H1 (cell line): Measurements from ENCODE around the gene PCNX3. TPM values are rescaled to one million over a fixed set of nuclear protein-coding genes. Genes with fewer than 3 reads are reported as not detected.

Source experiments
- CTCF ChIA-PET: fragments of 300-600 bp; sonication (Branson Sonifier 250); formaldehyde crosslinking; loops from one replicate; lab custom pipeline; 2021; ENCODE audit not compliant: partially characterized antibody; lab: Charles Lee
- POLR2A ChIA-PET: fragments of 300-600 bp; sonication (Branson Sonifier 250); formaldehyde crosslinking; loops from one replicate; lab custom pipeline; 2021; ENCODE audit warnings: inconsistent platforms; ENCODE audit not compliant: partially characterized antibody; lab: Charles Lee
- DNase-seq, 2 experiments: peaks; one replicate each; pipeline versions ENCODE4 v3.0.0 to v3.0.0-alpha.2; 2010 to 2022; ENCODE audit warnings: low spot score in 2 of 2, low read depth in 1 of 2, mixed read lengths in 1 of 2
- FAIRE-seq: peaks from 2 replicates; lab custom pipeline; 2011; peaks lifted over from hg19 to GRCh38; lab: Jason Lieb, UNC
- H2AFZ ChIP-seq: 2 replicates; pipeline ENCODE4 v1.8.1; 2012; ENCODE audit warnings: low read length, inconsistent platforms
- H2AK5ac ChIP-seq: 2 replicates; pipeline ENCODE4 v1.6.1; 2013; ENCODE audit warnings: low read depth, low read length
- H2BK120ac ChIP-seq: replicated peaks from 2 replicates; pipeline ENCODE3; 2013; ENCODE audit warnings: low read depth, low read length, inconsistent platforms
- H2BK12ac ChIP-seq: 2 replicates; pipeline ENCODE4 v1.6.1; 2013; ENCODE audit warnings: low read depth, low read length
- H2BK15ac ChIP-seq: 2 replicates; pipeline ENCODE4 v1.6.1; 2013; ENCODE audit warnings: low read length
- H2BK20ac ChIP-seq: 2 replicates; pipeline ENCODE4 v1.6.1; 2013; ENCODE audit warnings: low read length
- H2BK5ac ChIP-seq: 2 replicates; pipeline ENCODE4 v1.6.1; 2013; ENCODE audit warnings: low read depth, low read length
- H3K14ac ChIP-seq: 2 replicates; pipeline ENCODE4 v1.6.1; 2013; ENCODE audit warnings: inconsistent platforms; ENCODE audit not compliant: insufficient read length
- H3K18ac ChIP-seq: 2 replicates; pipeline ENCODE4 v1.6.1; 2013; ENCODE audit warnings: low read length; ENCODE audit errors: extremely low read depth
- H3K23ac ChIP-seq: 2 replicates; pipeline ENCODE4 v1.6.1; 2013; ENCODE audit warnings: inconsistent platforms; ENCODE audit not compliant: insufficient read length
- H3K23me2 ChIP-seq: 2 replicates; pipeline ENCODE4 v1.6.1; 2013; ENCODE audit warnings: low read depth, low read length
- H3K27ac ChIP-seq: 2 replicates; pipeline ENCODE4 v1.6.1; 2011; ENCODE audit warnings: low read depth, low read length, inconsistent platforms
- H3K27me3 ChIP-seq, 4 experiments: replicated peaks in 1 of 4; 1 replicate in 1 of 4; 2 replicates in 3 of 4; pipeline versions ENCODE4 v1.6.1 to v1.8.1; 2011 to 2013; ENCODE audit warnings: low read length in 3 of 4, mild to moderate bottlenecking in 3 of 4, inconsistent platforms in 2 of 4, mixed read lengths in 2 of 4, moderate library complexity in 1 of 4; ENCODE audit not compliant: control insufficient read depth in 3 of 4, insufficient read depth in 3 of 4; ENCODE audit errors: extremely low read depth in 1 of 4
- H3K36me3 ChIP-seq, 4 experiments: 2 replicates each; pipeline versions ENCODE4 v1.6.1 to v1.8.1; 2011 to 2013; ENCODE audit warnings: mild to moderate bottlenecking in 4 of 4, low read length in 3 of 4, moderate library complexity in 2 of 4, control low read depth in 1 of 4, inconsistent platforms in 1 of 4; ENCODE audit not compliant: insufficient read depth in 4 of 4, control insufficient read depth in 2 of 4
- H3K4ac ChIP-seq: replicated peaks from 2 replicates; pipeline ENCODE3; 2013; ENCODE audit warnings: low read length, low read depth, mixed read lengths, inconsistent platforms; ENCODE audit not compliant: insufficient read length
- H3K4me1 ChIP-seq, 4 experiments: replicated peaks in 1 of 4; 1 replicate in 1 of 4; 2 replicates in 3 of 4; pipeline versions ENCODE4 v1.6.1 to v1.8.1; 2011 to 2013; ENCODE audit warnings: low read length in 3 of 4, inconsistent platforms in 2 of 4, mixed read lengths in 1 of 4; ENCODE audit not compliant: insufficient read depth in 4 of 4, control insufficient read depth in 3 of 4
- H3K4me2 ChIP-seq, 2 experiments: 2 replicates each; pipeline versions ENCODE4 v1.6.1 to v1.8.1; 2011 to 2013; ENCODE audit warnings: low read depth in 2 of 2, low read length in 2 of 2, control low read depth in 1 of 2, inconsistent platforms in 1 of 2, mild to moderate bottlenecking in 1 of 2; ENCODE audit not compliant: insufficient read depth in 1 of 2
- H3K4me3 ChIP-seq, 4 experiments: fragments of 200-600, 300-600 bp in 1 of 4; sonication (generic), shearing (Covaris generic), sonication (Bioruptor Twin) in 1 of 4; 2 replicates each; pipeline versions ENCODE4 v1.5.1 to v1.8.1; 2011 to 2016; ENCODE audit warnings: low read length in 4 of 4, low read depth in 3 of 4, control low read depth in 2 of 4, inconsistent platforms in 2 of 4, mild to moderate bottlenecking in 2 of 4, mixed read lengths in 1 of 4, moderate library complexity in 1 of 4; ENCODE audit not compliant: insufficient read depth in 2 of 4; ENCODE audit errors: extremely low read depth in 1 of 4
- H3K56ac ChIP-seq: replicated peaks from 2 replicates; pipeline ENCODE3; 2013; ENCODE audit warnings: low read depth, mild to moderate bottlenecking, mixed read lengths, low read length, inconsistent platforms; ENCODE audit not compliant: insufficient read length
- H3K79me1 ChIP-seq: 2 replicates; pipeline ENCODE4 v1.6.1; 2013; ENCODE audit warnings: low read depth, low read length, control low read depth
- H3K79me2 ChIP-seq, 2 experiments: 2 replicates each; pipeline versions ENCODE4 v1.6.1 to v1.8.1; 2012 to 2013; ENCODE audit warnings: low read length in 2 of 2, mild to moderate bottlenecking in 2 of 2, inconsistent platforms in 1 of 2; ENCODE audit not compliant: insufficient read depth in 2 of 2, control insufficient read depth in 1 of 2
- H3K9ac ChIP-seq, 4 experiments: replicated peaks in 1 of 4; 1 replicate in 1 of 4; 2 replicates in 3 of 4; pipeline versions ENCODE4 v1.6.1 to v1.8.1; 2011 to 2013; ENCODE audit warnings: low read depth in 3 of 4, low read length in 3 of 4, control low read depth in 2 of 4, mild to moderate bottlenecking in 2 of 4, moderate library complexity in 2 of 4, inconsistent platforms in 1 of 4; ENCODE audit errors: extremely low read depth in 1 of 4
- H3K9me3 ChIP-seq, 2 experiments: 2 replicates each; pipeline versions ENCODE4 v1.6.1 to v1.8.1; 2012 to 2013; ENCODE audit warnings: mild to moderate bottlenecking in 2 of 2, moderate library complexity in 2 of 2, control low read depth in 1 of 2, inconsistent platforms in 1 of 2, low read depth in 1 of 2, low read length in 1 of 2, mixed read lengths in 1 of 2; ENCODE audit not compliant: insufficient read depth in 2 of 2
- H4K20me1 ChIP-seq, 2 experiments: replicated peaks in 1 of 2; 2 replicates each; pipeline versions ENCODE3 to v1.8.1; 2011 to 2013; ENCODE audit warnings: inconsistent platforms in 2 of 2, low read length in 2 of 2, mild to moderate bottlenecking in 1 of 2; ENCODE audit not compliant: insufficient read depth in 2 of 2, control insufficient read depth in 1 of 2
- H4K5ac ChIP-seq: 2 replicates; pipeline ENCODE4 v1.6.1; 2013; ENCODE audit warnings: low read length, low read depth, mixed read lengths, inconsistent platforms; ENCODE audit not compliant: insufficient read length
- H4K8ac ChIP-seq: 2 replicates; pipeline ENCODE4 v1.8.0; 2013; ENCODE audit warnings: mild to moderate bottlenecking, moderate library complexity, low read length, inconsistent platforms; ENCODE audit not compliant: insufficient read depth; ENCODE audit errors: extremely low read depth
- H4K91ac ChIP-seq: replicated peaks from 2 replicates; pipeline ENCODE3; 2013; ENCODE audit warnings: low read length, mixed read lengths, inconsistent platforms; ENCODE audit not compliant: insufficient read length
- FOSL1 ChIP-seq: IDR thresholded peaks from 2 replicates; pipeline ENCODE4 v1.6.1; 2011; ENCODE audit warnings: mild to moderate bottlenecking, low read depth, low read length, moderate library complexity; ENCODE audit not compliant: insufficient read depth
- GABPA ChIP-seq: IDR thresholded peaks from 2 replicates; pipeline ENCODE4 v1.6.1; 2011; ENCODE audit warnings: mild to moderate bottlenecking, low read length, moderate library complexity, borderline replicate concordance; ENCODE audit not compliant: insufficient read depth
- HDAC2 ChIP-seq, 2 experiments: fragments of 300-600 bp in 1 of 2; sonication (generic) in 1 of 2; IDR thresholded peaks; 2 replicates each; pipeline ENCODE4 v1.6.1; 2011 to 2012; ENCODE audit warnings: low read depth in 2 of 2, low read length in 2 of 2, mild to moderate bottlenecking in 2 of 2, moderate library complexity in 2 of 2, borderline replicate concordance in 1 of 2, inconsistent platforms in 1 of 2
- KDM1A ChIP-seq: fragments of 200-600, 300-600 bp; sonication (generic); IDR thresholded peaks from 2 replicates; pipeline ENCODE4 v1.7.1; 2016; ENCODE audit warnings: mild to moderate bottlenecking, low read length, borderline replicate concordance
- KDM5A ChIP-seq: fragments of 200-600 bp; IDR thresholded peaks from 2 replicates; pipeline ENCODE4 v1.7.1; 2012; ENCODE audit warnings: mild to moderate bottlenecking, low read length, inconsistent platforms, mixed read lengths
- SAP30 ChIP-seq: fragments of 300-600 bp; sonication (generic); IDR thresholded peaks from 2 replicates; pipeline ENCODE4 v1.7.1; 2012; ENCODE audit warnings: low read length, moderate library complexity, mild to moderate bottlenecking, inconsistent platforms; ENCODE audit not compliant: insufficient read depth, insufficient replicate concordance
- WGBS, 2 experiments: shearing (Covaris generic) in 1 of 2; methylation state at CpG; one replicate each; pipeline versions ENCODE4 v1.1.6 to v1.1.7; 2013 to 2015; ENCODE audit warnings: low lambda C conversion rate in 2 of 2, mixed read lengths in 2 of 2, inconsistent platforms in 1 of 2, low coverage in 1 of 2, missing lambda C conversion rate in 1 of 2; ENCODE audit not compliant: insufficient replicate concordance in 2 of 2, insufficient coverage in 1 of 2, insufficient read length in 1 of 2; ENCODE audit errors: extremely low coverage in 1 of 2, missing lambda C conversion rate in 1 of 2; 5-methylcytosine and 5-hydroxymethylcytosine counted together
- polyA plus RNA-seq, 7 experiments: library from polyadenylated mRNA; depleted of rRNA in 3 of 7; stranded (reverse) in 5 of 7; unstranded in 2 of 7; fragments of >200 nt in 5 of 7; fragments of 200-250 nt in 2 of 7; gene quantifications; 1 replicate in 5 of 7; 2 replicates in 1 of 7; 4 replicates in 1 of 7; pipeline versions ENCODE4 v1.2.1 to v1.2.3, GENCODE V29; 2011 to 2013; ENCODE audit warnings: missing spikeins in 2 of 7, mixed read lengths in 2 of 7
- total RNA-seq: library from RNA; stranded (reverse); fragmentation: NEBNext Ultra II Directional; extraction: Animal tissue kit (Norgen Biotek cat#: 25700); gene quantifications from 2 replicates; pipeline ENCODE4 v1.2.1, GENCODE V29; 2021
- TF ChIP-seq, protein P1 (sequence below), 3 experiments: IDR thresholded peaks; 1 replicate in 2 of 3; 2 replicates in 1 of 3; pipeline versions ENCODE4 v1.5.1 to v1.6.1; 2011; ENCODE audit warnings: low read length in 3 of 3, mild to moderate bottlenecking in 3 of 3, inconsistent platforms in 2 of 3, low read depth in 1 of 3, moderate library complexity in 1 of 3; ENCODE audit not compliant: insufficient read depth in 1 of 3; ENCODE audit errors: control extremely low read depth in 1 of 3

The PCNX3 gene
- total and polyA plus RNA-seq, 2 of the 8 experiments (the other 6 are each of a cell fraction or from before 2014, with no cell fraction given) = 27.2 to 38.8 TPM

DNA sequence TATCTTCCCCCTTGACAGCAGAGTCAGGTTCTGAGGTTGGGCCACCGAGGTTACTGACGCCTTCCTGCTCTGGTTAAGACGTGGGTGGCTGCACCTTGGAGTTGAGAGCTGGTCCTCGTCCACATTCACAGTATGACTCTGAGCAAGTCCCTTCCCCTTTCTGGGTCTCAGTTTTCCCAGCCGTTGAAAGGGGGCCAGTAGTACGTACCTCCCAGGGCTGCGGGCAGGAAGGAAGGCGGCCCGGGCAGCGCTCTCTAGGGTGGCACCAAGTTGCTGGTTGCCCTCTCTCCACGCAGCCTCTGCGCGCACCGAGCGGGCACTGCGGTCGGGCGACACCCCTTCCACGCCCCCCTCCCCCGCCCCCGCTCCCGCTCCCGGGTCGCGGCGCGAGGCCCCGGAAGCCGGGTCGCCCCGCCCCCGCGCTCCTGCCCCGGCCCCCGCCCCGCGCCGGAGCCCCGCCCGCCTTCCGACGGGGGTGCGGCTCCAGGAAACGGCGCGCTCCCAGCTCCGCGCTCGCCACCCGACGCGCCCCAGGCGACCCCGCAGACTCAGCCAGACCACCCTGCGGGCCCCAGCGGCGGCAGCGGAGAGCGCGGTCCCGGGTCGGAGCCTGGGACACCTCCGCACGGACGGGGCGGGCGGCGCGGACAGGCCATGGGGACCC lies 39.9 kb upstream of the PCNX3 start, which contains the start of gene EHBP1L1:
Gene EHBP1L1, plus strand, starts transcription at position 486 of the 664 bp plus-strand sequence. CDS start 250 bp downstream, outside the sequence.
- H4K20me1 ChIP-seq = peaks cover 15 to 18% of the 10 kb centered on the region in 2 experiments
- H3K9ac ChIP-seq = no peak within 1 kb of the TSS; a peak in 2 of 7 replicates
- H3K4me1 ChIP-seq = peaks cover 13 to 31% (median 20%) of the 10 kb centered on the region in 4 experiments; a peak in 6 of 7 replicates
- H3K4me3 ChIP-seq = peak within 1 kb of the TSS; percentile 27 to 63 (median 40)
- no peaks in the 10 kb centered on the region for H3K79me1 ChIP-seq
- H4K8ac ChIP-seq = peak within 1 kb of the TSS; percentile 57; the same call in 1 of the 2 replicates
- no peak within 1 kb of the TSS for H3K14ac ChIP-seq
- H2AFZ ChIP-seq = no peak within 1 kb of the TSS
- no peak within 1 kb of the TSS for H4K91ac ChIP-seq
- peaks cover 0 to 7% of the 10 kb centered on the region in 2 experiments; a peak in 1 of 4 replicates for H3K79me2 ChIP-seq
- no peak within 1 kb of the TSS for H2BK120ac ChIP-seq
- H2BK20ac ChIP-seq = no peak within 1 kb of the TSS
- H3K27ac ChIP-seq = no peak within 1 kb of the TSS
- H3K4me2 ChIP-seq = peak within 1 kb of the TSS; percentile 72 to 81
- 0 out of 2 replicates have a peak within 1 kb of the TSS, but pooled peaks have one; percentile 39 for H2BK5ac ChIP-seq
- no peak for DNase-seq
- H3K27me3 ChIP-seq = peaks cover 8 to 39% (median 28%) of the 10 kb centered on the region in 4 experiments
- H2BK12ac ChIP-seq = peak within 1 kb of the TSS; percentile 62; the same call in 1 of the 2 replicates
- no peaks in the 10 kb centered on the region for H3K9me3 ChIP-seq
- WGBS, 2 experiments = 9% methylated on average over 18 of the region's 69 CpGs; no CpG with 5 or more reads in 1 of the 2 experiments
- H3K4ac ChIP-seq = peak within 1 kb of the TSS; percentile 63
- H2BK15ac ChIP-seq = 0 out of 2 replicates have a peak within 1 kb of the TSS, but pooled peaks have one; percentile 88
- CTCF ChIA-PET = interaction anchor here (0.6 to 7.2 kb wide), 9 partner anchors 10 to 46 kb away, joined by 3 to 97 read pairs (median 11); partner anchors contain the start of gene KCNK7
- no peaks in the 10 kb centered on the region for H3K36me3 ChIP-seq
- H4K5ac ChIP-seq = peak within 1 kb of the TSS; percentile 15
- no peak for FAIRE-seq
- H3K23me2 ChIP-seq = peaks cover 8% of the 10 kb centered on the region; the same call in 1 of the 2 replicates
- POLR2A ChIA-PET = interaction anchor here (1.2 to 3.7 kb wide), 6 partner anchors 10 to 46 kb away, joined by 3 to 36 read pairs (median 6); no protein-coding TSS in a partner anchor
- H2AK5ac ChIP-seq = no peak within 1 kb of the TSS; the same call in 1 of the 2 replicates
- no peak within 1 kb of the TSS for H3K23ac ChIP-seq
- H3K56ac ChIP-seq = no peak within 1 kb of the TSS
- H3K18ac ChIP-seq = no peak within 1 kb of the TSS
- no peak for TF ChIP-seq FOSL1
- no peak for TF ChIP-seq HDAC2 (IDR thresholded peaks at IDR 0.05; ENCODE audit: borderline replicate concordance in 1 of 2, low read depth in 2 of 2, low read length in 2 of 2)
- no peak for TF ChIP-seq KDM5A
- TF ChIP-seq KDM1A = peak; percentile 63; the same call in 1 of the 2 replicates
- TF ChIP-seq, protein P1, sequence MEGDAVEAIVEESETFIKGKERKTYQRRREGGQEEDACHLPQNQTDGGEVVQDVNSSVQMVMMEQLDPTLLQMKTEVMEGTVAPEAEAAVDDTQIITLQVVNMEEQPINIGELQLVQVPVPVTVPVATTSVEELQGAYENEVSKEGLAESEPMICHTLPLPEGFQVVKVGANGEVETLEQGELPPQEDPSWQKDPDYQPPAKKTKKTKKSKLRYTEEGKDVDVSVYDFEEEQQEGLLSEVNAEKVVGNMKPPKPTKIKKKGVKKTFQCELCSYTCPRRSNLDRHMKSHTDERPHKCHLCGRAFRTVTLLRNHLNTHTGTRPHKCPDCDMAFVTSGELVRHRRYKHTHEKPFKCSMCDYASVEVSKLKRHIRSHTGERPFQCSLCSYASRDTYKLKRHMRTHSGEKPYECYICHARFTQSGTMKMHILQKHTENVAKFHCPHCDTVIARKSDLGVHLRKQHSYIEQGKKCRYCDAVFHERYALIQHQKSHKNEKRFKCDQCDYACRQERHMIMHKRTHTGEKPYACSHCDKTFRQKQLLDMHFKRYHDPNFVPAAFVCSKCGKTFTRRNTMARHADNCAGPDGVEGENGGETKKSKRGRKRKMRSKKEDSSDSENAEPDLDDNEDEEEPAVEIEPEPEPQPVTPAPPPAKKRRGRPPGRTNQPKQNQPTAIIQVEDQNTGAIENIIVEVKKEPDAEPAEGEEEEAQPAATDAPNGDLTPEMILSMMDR (IDR thresholded peaks at IDR 0.05; ENCODE audit: control extremely low read depth in 1 of 3, insufficient read depth in 1 of 3, low read depth in 1 of 3, low read length in 3 of 3) = no peak
- no peak for TF ChIP-seq SAP30
- no peak for TF ChIP-seq GABPA
